Fibroblast of the aortic adventitia (primary cell): ENCODE results near the gene ZNF662. TPM values are rescaled to one million over a fixed set of nuclear protein-coding genes. Genes with fewer than 3 reads are reported as not detected.

ENCODE experiments used
- DNase-seq: peaks from one replicate; pipeline ENCODE4 v3.0.0-alpha.2; 2010; ENCODE audit warnings: low read depth
- H3K4me3 ChIP-seq: 2 replicates; pipeline ENCODE4 v1.5.1; 2011; ENCODE audit warnings: low read depth, mild to moderate bottlenecking, control low read depth, low read length, moderate library complexity
- total RNA-seq: library from RNA; depleted of rRNA; stranded (reverse); fragments of >200 nt; gene quantifications from 2 replicates; pipeline ENCODE4 v1.2.3, GENCODE V29; 2012; ENCODE audit warnings: low replicate concordance
- TF ChIP-seq, protein P1 (sequence below): IDR thresholded peaks from 2 replicates; pipeline ENCODE4 v1.5.1; 2011; ENCODE audit warnings: mild to moderate bottlenecking, low read length, control low read depth, inconsistent platforms; ENCODE audit not compliant: insufficient read depth

The ZNF662 gene
- total RNA-seq, 1 donor = 2.6 TPM

DNA sequence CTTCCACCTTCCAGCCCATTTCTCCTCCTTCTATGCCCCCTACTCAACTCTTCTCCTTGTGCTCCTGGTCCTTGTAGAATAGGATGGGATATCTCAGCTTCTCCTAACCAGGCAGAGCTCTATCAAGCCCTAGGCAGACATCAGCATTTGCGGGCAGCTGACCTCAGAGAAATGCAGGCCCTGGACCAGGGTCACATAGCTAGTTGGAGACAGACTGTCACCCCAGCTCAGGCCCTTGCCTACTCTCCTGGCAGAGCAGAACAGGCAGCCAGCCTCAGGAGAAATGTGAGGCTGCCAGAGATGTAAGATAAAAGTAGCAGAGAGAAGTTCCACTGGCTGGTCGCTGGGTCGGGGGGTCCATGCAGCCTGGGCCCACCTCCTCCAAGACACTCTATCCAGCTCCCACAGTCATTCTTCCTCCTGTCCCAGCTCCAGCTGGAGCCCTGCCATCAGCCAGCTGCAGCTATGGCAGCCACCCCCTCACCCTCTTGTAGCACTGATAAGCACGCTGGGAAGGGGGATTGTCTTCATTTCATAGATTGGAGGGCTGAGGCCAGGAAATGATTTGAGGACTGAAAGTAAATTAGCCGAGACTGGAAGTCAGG is 34.2 kb upstream of the ZNF662 start:
- TF ChIP-seq, protein P1, sequence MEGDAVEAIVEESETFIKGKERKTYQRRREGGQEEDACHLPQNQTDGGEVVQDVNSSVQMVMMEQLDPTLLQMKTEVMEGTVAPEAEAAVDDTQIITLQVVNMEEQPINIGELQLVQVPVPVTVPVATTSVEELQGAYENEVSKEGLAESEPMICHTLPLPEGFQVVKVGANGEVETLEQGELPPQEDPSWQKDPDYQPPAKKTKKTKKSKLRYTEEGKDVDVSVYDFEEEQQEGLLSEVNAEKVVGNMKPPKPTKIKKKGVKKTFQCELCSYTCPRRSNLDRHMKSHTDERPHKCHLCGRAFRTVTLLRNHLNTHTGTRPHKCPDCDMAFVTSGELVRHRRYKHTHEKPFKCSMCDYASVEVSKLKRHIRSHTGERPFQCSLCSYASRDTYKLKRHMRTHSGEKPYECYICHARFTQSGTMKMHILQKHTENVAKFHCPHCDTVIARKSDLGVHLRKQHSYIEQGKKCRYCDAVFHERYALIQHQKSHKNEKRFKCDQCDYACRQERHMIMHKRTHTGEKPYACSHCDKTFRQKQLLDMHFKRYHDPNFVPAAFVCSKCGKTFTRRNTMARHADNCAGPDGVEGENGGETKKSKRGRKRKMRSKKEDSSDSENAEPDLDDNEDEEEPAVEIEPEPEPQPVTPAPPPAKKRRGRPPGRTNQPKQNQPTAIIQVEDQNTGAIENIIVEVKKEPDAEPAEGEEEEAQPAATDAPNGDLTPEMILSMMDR = no peak
- no peak for DNase-seq

DNA sequence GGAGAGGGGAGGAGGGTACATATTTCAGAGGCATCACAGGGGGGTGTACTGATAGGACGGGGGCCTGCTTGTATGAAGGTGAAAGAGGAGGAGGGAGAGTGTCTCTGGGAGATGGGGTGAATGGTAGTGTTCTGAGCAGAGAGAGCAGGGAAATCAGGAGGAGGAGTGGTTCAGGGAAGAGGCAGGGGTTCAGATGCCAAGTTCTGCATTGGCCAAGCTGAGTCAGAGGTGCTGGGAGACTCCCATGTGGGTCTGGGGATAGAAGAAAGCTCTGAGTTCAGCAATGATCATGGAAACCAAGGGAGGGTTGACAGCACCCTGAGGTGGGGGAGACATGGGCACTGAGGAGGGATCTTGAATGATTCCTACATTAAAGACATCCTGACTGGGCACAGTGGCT is 33.2 kb upstream of the ZNF662 start:
- TF ChIP-seq, protein P1 = no peak
- H3K4me3 ChIP-seq = no peak overlapping the region
- peak; percentile 7 for DNase-seq

More for the DNA sequence above, 34.2 kb upstream of the ZNF662 start:
- no peak overlapping the region for H3K4me3 ChIP-seq

DNA sequence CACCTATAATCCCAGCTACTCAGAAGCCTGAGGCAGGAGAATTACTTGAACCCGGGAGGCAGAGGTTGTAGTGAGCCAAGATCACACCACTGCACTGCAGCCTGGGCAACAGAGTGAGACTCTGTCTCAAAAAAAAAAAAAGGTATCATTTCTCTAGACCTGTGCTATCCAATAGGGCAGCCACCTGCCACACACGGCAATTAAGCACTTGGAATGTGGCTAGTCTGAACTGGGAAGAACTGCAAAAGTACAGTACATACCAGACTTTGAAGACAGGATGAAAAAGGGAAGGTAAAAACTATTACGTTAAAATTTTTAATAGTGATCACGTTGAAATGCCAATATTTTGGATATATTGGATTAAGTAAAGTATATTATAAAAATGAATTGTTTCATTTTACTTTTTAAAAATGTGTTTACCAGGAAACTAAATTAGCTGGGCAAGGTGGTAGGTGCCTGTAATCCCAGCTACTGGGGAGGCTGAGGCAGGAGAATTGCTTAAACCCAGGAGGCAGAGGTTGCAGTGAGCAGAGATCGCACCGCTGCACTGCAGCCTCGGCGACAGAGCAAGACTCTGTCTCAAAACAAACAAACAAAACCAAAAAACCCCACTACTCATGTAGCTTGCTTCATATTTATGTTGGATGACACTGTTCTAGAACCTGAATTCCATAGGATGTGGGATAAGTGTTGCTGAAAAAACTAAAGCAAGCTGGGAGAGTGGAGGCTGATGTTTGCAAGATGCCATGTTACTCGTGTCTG is 32.5 kb upstream of the ZNF662 start:
- DNase-seq = no peak
- no peak overlapping the region for H3K4me3 ChIP-seq
- TF ChIP-seq, protein P1 = no peak

DNA sequence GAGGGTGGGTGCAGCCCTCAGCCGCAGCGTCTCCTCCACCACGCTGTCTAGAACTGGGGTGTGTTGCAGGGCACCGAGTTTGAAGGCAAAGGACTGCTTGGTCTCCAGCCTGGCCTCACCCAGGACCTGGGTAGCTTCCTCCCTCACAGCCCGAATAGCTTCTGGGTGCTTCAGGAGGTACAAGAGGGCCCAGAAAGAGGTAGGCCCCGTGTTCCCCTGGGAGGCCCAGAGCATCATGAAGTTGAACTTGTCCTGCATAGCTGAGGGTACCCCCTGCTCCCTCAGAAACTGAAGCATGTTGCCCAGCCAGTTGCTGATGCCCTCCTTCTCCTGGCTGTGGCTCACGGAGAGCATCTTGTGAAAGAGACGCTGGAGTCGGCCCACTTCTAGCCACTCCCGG is 31.2 kb upstream of the ZNF662 start:
- no peak for DNase-seq
- TF ChIP-seq, protein P1 = no peak
- H3K4me3 ChIP-seq = no peak overlapping the region

DNA sequence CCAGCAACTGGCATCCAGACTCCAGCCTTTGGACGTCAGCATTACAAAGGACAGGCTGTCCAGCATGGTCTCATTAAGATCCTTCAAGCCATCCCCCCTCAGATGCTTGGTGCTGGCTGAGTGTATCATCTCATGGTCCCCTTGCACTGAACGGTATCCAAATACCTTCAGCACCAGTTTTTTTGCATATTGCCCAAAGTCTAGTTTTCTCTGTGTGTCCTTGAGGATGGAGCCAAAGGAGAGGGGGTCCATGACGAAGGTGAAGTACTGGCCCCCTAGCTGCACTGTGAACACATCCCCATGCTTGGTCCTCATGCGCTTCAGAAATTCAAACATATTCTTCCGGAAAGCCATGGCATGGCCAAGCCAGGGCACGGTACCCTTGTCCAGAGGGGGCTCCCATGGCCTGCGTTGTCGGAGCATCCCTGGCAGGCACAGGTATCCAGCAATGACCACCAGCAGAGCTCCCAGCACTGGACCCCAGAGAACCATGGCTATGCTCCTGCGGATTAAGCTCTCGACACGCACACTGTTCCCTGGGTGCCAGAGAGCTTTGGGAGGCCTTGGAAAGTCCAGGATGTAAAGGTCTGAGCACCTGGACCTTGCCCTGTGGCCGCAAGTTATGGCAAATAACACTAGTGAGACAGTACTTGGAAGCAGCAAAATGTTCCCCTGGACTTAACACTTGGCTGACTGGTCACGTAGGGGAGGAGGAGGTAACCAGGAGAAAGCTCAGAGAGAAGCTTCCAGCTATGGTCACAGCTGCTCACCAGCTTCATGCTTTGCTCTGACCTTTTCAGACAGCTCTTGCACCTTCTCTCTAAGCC is 30.4 kb upstream of the ZNF662 start, which contains the start of gene CYP8B1:
CYP8B1 (minus strand) TSS at position 555 of the 827 bp plus-strand sequence; CDS start at position 492, 63 bp downstream.
- H3K4me3 ChIP-seq = no peak within 1 kb of the TSS
- TF ChIP-seq, protein P1 = no peak
- DNase-seq = no peak

DNA sequence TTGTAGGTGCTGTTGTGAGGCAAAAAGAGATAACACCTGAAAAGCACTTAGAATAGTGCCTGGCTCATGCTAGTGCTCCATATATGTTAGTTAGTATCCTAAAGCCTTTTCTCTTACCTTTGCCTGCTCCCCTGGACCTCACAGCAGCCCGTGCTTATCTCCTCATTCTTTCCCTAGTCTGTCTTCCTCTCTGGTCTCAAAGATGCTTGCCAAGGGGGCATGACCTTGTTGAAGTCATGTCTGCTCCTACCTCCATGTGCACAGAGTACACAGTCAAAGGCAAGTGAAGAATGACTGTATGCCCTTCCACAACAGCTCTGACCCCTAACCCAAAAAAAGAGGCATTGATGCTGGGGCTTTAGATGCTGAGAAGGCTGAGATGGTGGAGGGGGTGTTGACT is 29.5 kb upstream of the ZNF662 start:
- no peak for DNase-seq
- no peak overlapping the region for H3K4me3 ChIP-seq
- TF ChIP-seq, protein P1 = no peak
